ENCODE measurements around the gene ZDHHC6.

DNA sequence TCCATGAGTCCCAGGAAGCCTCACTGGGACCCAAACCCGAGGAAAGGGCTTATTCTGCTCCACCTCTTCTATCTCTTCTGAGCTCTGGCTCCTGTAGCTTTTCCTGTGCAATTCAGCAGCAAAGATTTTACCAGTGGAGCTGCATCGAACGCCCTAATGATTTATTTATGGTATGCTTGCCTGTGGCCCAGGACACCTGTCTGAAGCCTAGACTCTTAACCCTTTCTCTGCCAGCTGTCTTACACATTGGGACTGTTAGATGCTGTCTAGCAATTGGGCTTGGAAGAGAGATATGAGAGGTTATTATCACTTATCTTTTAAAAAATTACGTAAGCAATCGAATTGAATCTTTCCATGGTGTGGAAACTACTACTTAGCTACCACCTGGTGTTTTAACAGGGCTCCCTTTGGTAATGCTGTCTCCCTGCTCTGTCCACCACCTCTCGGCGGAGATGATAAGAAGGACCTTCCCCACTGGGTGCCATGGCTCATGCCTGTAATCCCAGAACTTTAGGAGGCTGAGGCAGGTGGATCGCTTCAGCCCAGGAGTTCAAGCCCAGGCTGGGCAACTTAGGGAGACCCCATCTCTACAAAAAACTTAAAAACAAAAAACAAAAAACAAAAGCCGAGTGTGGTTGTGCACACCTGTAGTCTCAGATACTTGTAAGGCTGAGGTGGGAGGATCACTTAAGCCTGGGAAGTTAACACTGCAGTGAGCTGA lies 64.0 kb downstream of the ZDHHC6 start:
- no peak for TF ChIP-seq POLR2A (IDR thresholded peaks at IDR 0.05)
- no peak for TF ChIP-seq CTCF (IDR thresholded peaks at IDR 0.05)
